IMR-90 (cell line): Measurements from ENCODE around the gene ALOX5AP. TPM values are rescaled to one million over a fixed set of nuclear protein-coding genes. Genes with fewer than 3 reads are reported as not detected.

Source experiments
- ATAC-seq: fragments of 200-7000 bp; cut with Tn5 transposase; 2 replicates; pipeline ENCODE4 v1.9.1; 2020; ENCODE audit warnings: low read depth, mild to moderate bottlenecking, moderate library complexity
- BruUV-seq: library from RNA; stranded (reverse); fragments of 400-500 nt; replicated peaks from 2 replicates; lab custom pipeline; 2021; lab: Mats Ljungman, UMichigan
- CTCF ChIA-PET: fragments of 300-600 bp; formaldehyde crosslinking; extraction: SDS; loops from one replicate; lab custom pipeline; 2021; ENCODE audit warnings: antibody characterized with exemption; lab: Yijun Ruan, JAX
- POLR2A ChIA-PET: fragments of 300-600 bp; sonication (Branson Sonifier 250); formaldehyde crosslinking; loops from one replicate; lab custom pipeline; 2022; ENCODE audit warnings: antibody characterized with exemption; ENCODE audit not compliant: unreplicated experiment; lab: Charles Lee
- DNase-seq: peaks from one replicate; pipeline ENCODE4 v3.0.0; 2013
- H2AFZ ChIP-seq: replicated peaks from 2 replicates; pipeline ENCODE3; 2013; ENCODE audit warnings: low read length, mild to moderate bottlenecking; ENCODE audit not compliant: poor library complexity
- H2AK5ac ChIP-seq: 2 replicates; pipeline ENCODE4 v1.6.1; 2013; ENCODE audit warnings: low read depth, low read length, inconsistent platforms
- H2AK9ac ChIP-seq: replicated peaks from 2 replicates; pipeline ENCODE3; 2013; ENCODE audit warnings: mild to moderate bottlenecking, low read depth, low read length, moderate library complexity; ENCODE audit not compliant: poor library complexity
- H2BK120ac ChIP-seq: 2 replicates; pipeline ENCODE4 v1.6.1; 2013; ENCODE audit warnings: low read depth, low read length, inconsistent platforms
- H2BK15ac ChIP-seq: 3 replicates; pipeline ENCODE4 v1.6.1; 2013; ENCODE audit warnings: low read depth, low read length, inconsistent platforms
- H2BK20ac ChIP-seq: 2 replicates; pipeline ENCODE4 v1.6.1; 2013; ENCODE audit warnings: low read depth, mild to moderate bottlenecking, inconsistent platforms, low read length, moderate library complexity
- H2BK5ac ChIP-seq: 2 replicates; pipeline ENCODE4 v1.6.1; 2013; ENCODE audit warnings: mild to moderate bottlenecking, low read depth, low read length, inconsistent platforms; ENCODE audit not compliant: poor library complexity, severe bottlenecking
- H3K14ac ChIP-seq: replicated peaks from 2 replicates; pipeline ENCODE4 v1.6.1; 2013; ENCODE audit warnings: low read depth, low read length, inconsistent platforms
- H3K18ac ChIP-seq: 2 replicates; pipeline ENCODE4 v1.6.1; 2013; ENCODE audit warnings: low read depth, low read length, control low read depth
- H3K23ac ChIP-seq: 2 replicates; pipeline ENCODE4 v1.6.1; 2013; ENCODE audit warnings: low read depth, low read length, inconsistent platforms
- H3K27ac ChIP-seq: 2 replicates; pipeline ENCODE4 v1.5.1; 2013; ENCODE audit warnings: mild to moderate bottlenecking, control low read depth, low read length; ENCODE audit not compliant: insufficient read depth
- H3K27me3 ChIP-seq: 2 replicates; pipeline ENCODE4 v1.6.1; 2013; ENCODE audit warnings: low read length; ENCODE audit not compliant: control insufficient read depth, insufficient read depth
- H3K36me3 ChIP-seq: 2 replicates; pipeline ENCODE4 v1.6.1; 2013; ENCODE audit warnings: low read length, mixed read lengths; ENCODE audit not compliant: control insufficient read depth, insufficient read depth
- H3K4ac ChIP-seq: 2 replicates; pipeline ENCODE4 v1.6.1; 2013; ENCODE audit warnings: low read depth, low read length, inconsistent platforms
- H3K4me1 ChIP-seq: 2 replicates; pipeline ENCODE4 v1.6.1; 2013; ENCODE audit warnings: low read length, mixed read lengths; ENCODE audit not compliant: control insufficient read depth, insufficient read depth
- H3K4me2 ChIP-seq: 2 replicates; pipeline ENCODE4 v1.6.1; 2013; ENCODE audit warnings: low read depth, mild to moderate bottlenecking, control low read depth, low read length, moderate library complexity
- H3K4me3 ChIP-seq: 2 replicates; pipeline ENCODE4 v1.5.1; 2013; ENCODE audit warnings: low read depth, mild to moderate bottlenecking, control low read depth, low read length, moderate library complexity; ENCODE audit not compliant: insufficient read depth
- H3K56ac ChIP-seq: 2 replicates; pipeline ENCODE4 v1.6.1; 2013; ENCODE audit warnings: low read length, inconsistent platforms; ENCODE audit not compliant: insufficient read depth; ENCODE audit errors: extremely low read depth
- H3K79me1 ChIP-seq, 2 experiments: 2 replicates each; pipeline ENCODE4 v1.6.1; 2013; ENCODE audit warnings: low read length in 2 of 2, inconsistent platforms in 1 of 2, low read depth in 1 of 2
- H3K9ac ChIP-seq: 2 replicates; pipeline ENCODE4 v1.6.1; 2013; ENCODE audit warnings: low read depth, low read length, control low read depth
- H3K9me1 ChIP-seq: 2 replicates; pipeline ENCODE4 v1.6.1; 2013; ENCODE audit warnings: low read length, inconsistent platforms; ENCODE audit not compliant: insufficient read depth
- H3K9me3 ChIP-seq: 2 replicates; pipeline ENCODE4 v1.6.1; 2013; ENCODE audit warnings: low read length; ENCODE audit not compliant: control insufficient read depth, insufficient read depth
- H4K20me1 ChIP-seq: 2 replicates; pipeline ENCODE4 v1.6.1; 2013; ENCODE audit warnings: low read length, inconsistent platforms; ENCODE audit not compliant: insufficient read depth
- H4K5ac ChIP-seq: 2 replicates; pipeline ENCODE4 v1.6.1; 2013; ENCODE audit warnings: mild to moderate bottlenecking, low read depth, low read length, control low read depth
- H4K8ac ChIP-seq, 2 experiments: 2 replicates each; pipeline ENCODE4 v1.6.1; 2013; ENCODE audit warnings: low read depth in 2 of 2, low read length in 2 of 2, control low read depth in 1 of 2, inconsistent platforms in 1 of 2
- H4K91ac ChIP-seq: 2 replicates; pipeline ENCODE4 v1.6.1; 2013; ENCODE audit warnings: low read depth, low read length, inconsistent platforms; ENCODE audit not compliant: insufficient read depth
- CHD1 ChIP-seq: IDR thresholded peaks from 2 replicates; pipeline ENCODE4 v1.6.1; 2012; ENCODE audit warnings: low read depth, low read length, improper control_type of control experiment
- CTCF ChIP-seq: conservative IDR thresholded peaks from 2 replicates; pipeline ENCODE4 v1.5.1; 2012; ENCODE audit warnings: mild to moderate bottlenecking, low read depth, low read length, improper control_type of control experiment
- ELK1 ChIP-seq: fragments of 150-350 bp; IDR thresholded peaks from 2 replicates; pipeline ENCODE4 v1.6.1; 2016; ENCODE audit warnings: low read depth, mild to moderate bottlenecking, low read length, moderate library complexity, borderline replicate concordance
- MAZ ChIP-seq: IDR thresholded peaks from 2 replicates; pipeline ENCODE4 v1.6.1; 2012; ENCODE audit warnings: low read depth, mild to moderate bottlenecking, low read length, improper control_type of control experiment, moderate library complexity, borderline replicate concordance
- RAD21 ChIP-seq: IDR thresholded peaks from 2 replicates; pipeline ENCODE4 v1.6.1; 2012; ENCODE audit warnings: low read length, improper control_type of control experiment
- SMC3 ChIP-seq: fragments of 150-350 bp; IDR thresholded peaks from 2 replicates; pipeline ENCODE4 v1.6.1; 2016; ENCODE audit warnings: low read depth, mild to moderate bottlenecking, antibody characterized with exemption, low read length, moderate library complexity
- WGBS, 2 experiments: methylation state at CpG; one replicate each; pipeline versions ENCODE4 v1.1.5 to v1.1.7; 2013; ENCODE audit warnings: missing lambda C conversion rate in 2 of 2; ENCODE audit not compliant: insufficient read length in 1 of 2; ENCODE audit errors: extremely low coverage in 2 of 2; 5-methylcytosine and 5-hydroxymethylcytosine counted together
- dilution Hi-C: fragments of 300-500 bp; cut with HindIII; formaldehyde crosslinking; loops from one replicate; pipeline ENCODE4 v1.14.3; 2018; ENCODE audit warnings: low sequenced_read_pairs; ENCODE audit not compliant: unreplicated experiment
- in situ Hi-C: fragments of 300-500 bp; cut with MboI; formaldehyde crosslinking; loops from 3 replicates; pipeline ENCODE4 v1.14.3; 2019; ENCODE audit warnings: low sequenced_read_pairs, inconsistent platforms, mixed read lengths
- intact Hi-C: fragments of 100-400 bp; cut with micrococcal nuclease; formaldehyde crosslinking; loops from 2 replicates; pipeline ENCODE4 v1.10.0; 2022
- polyA plus RNA-seq, 3 experiments: library from polyadenylated mRNA; depleted of rRNA; stranded (reverse); fragments of >200 nt; gene quantifications; 2 replicates each; pipeline ENCODE4 v1.2.3, GENCODE V29; 2012; ENCODE audit warnings: low replicate concordance in 1 of 3
- total RNA-seq: library from RNA; depleted of rRNA; stranded (reverse); fragments of >200 nt; gene quantifications from 2 replicates; pipeline ENCODE4 v1.2.3, GENCODE V29; 2012
- TF ChIP-seq, protein P1 (sequence below): fragments of 150-350 bp; IDR thresholded peaks from 2 replicates; pipeline ENCODE4 v1.6.1; 2017; ENCODE audit warnings: mild to moderate bottlenecking, antibody characterized with exemption, low read length, low read depth

Gene ALOX5AP
- total and polyA plus RNA-seq, 2 of the 4 experiments (the other 2 are of a cell fraction), result 0.62 TPM; not detected in 1

GRCh38 chr13:30802953-30803478, 67.7 kb downstream of the ALOX5AP start:
- CTCF ChIA-PET, result interaction anchor here (1.0 kb wide), 1 partner anchor 62 kb away, joined by 3 read pairs; no protein-coding TSS in a partner anchor
- TF ChIP-seq SMC3 (peak; percentile 93), MAZ (peak; percentile 40; the same call in 1 of the 2 replicates), CHD1 (no peak; the same call in 1 of the 2 replicates), ELK1 (no peak), RAD21 (peak; percentile 98), CTCF (peak; percentile 89)
- TF ChIP-seq, protein P1, sequence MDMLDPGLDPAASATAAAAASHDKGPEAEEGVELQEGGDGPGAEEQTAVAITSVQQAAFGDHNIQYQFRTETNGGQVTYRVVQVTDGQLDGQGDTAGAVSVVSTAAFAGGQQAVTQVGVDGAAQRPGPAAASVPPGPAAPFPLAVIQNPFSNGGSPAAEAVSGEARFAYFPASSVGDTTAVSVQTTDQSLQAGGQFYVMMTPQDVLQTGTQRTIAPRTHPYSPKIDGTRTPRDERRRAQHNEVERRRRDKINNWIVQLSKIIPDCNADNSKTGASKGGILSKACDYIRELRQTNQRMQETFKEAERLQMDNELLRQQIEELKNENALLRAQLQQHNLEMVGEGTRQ, result no peak
- no peak overlapping the region for H3K23ac ChIP-seq
- POLR2A ChIA-PET, result no interaction called here
- peak overlapping the region; percentile 73 for H4K91ac ChIP-seq
- DNase-seq, result peak; percentile 70
- peak overlapping the region; percentile 78; the same call in 2 of the 3 replicates for H2BK15ac ChIP-seq
- peak overlapping the region; percentile 59 to 92 for H4K8ac ChIP-seq
- no peaks in the 10 kb centered on the region for H3K36me3 ChIP-seq
- H2BK5ac ChIP-seq, result peak overlapping the region; percentile 18
- no TSS peak for BruUV-seq
- no peak overlapping the region for H3K56ac ChIP-seq
- H2BK20ac ChIP-seq, result peak overlapping the region; percentile 93
- peak overlapping the region; percentile 76; the same call in 1 of the 2 replicates for H3K14ac ChIP-seq
- H2AK5ac ChIP-seq, result peak overlapping the region; percentile 83
- no peaks in the 10 kb centered on the region for H3K27me3 ChIP-seq
- peak overlapping the region; percentile 22 for H3K4me2 ChIP-seq
- peak overlapping the region; percentile 10 for H3K27ac ChIP-seq
- peak overlapping the region; percentile 8; the same call in 1 of the 2 replicates for H3K9ac ChIP-seq
- WGBS, 2 experiments, result 48% methylated on average over 3 of the region's 32 CpGs; no CpG with 5 or more reads in 1 of the 2 experiments
- peak overlapping the region; percentile 26; the same call in 1 of the 2 replicates for H3K18ac ChIP-seq
- in situ Hi-C loops (loop anchor here (10.0 to 25.0 kb wide), 3 partner anchors 212 to 668 kb away; partner anchors contain the start of gene HMGB1), intact Hi-C loops (loop anchor here (1.0 to 10.0 kb wide), 7 partner anchors 124 to 671 kb away; partner anchors contain the start of gene USPL1), dilution Hi-C loops (no loop called here)
- H3K4me3 ChIP-seq, result no peak overlapping the region
- peak overlapping the region; percentile 52 for H4K5ac ChIP-seq
- peak overlapping the region; percentile 89 for H2AFZ ChIP-seq
- peaks cover 2% of the 10 kb centered on the region; the same call in 1 of the 2 replicates for H3K9me1 ChIP-seq
- H2BK120ac ChIP-seq, result peak overlapping the region; percentile 92
- peak; percentile 88 for ATAC-seq
- H3K79me1 ChIP-seq, result no peaks in the 10 kb centered on the region
- H3K4ac ChIP-seq, result peak overlapping the region; percentile 84
- H3K9me3 ChIP-seq, result no peaks in the 10 kb centered on the region
- peaks cover 24% of the 10 kb centered on the region for H3K4me1 ChIP-seq
- H4K20me1 ChIP-seq, result no peaks in the 10 kb centered on the region
- peak overlapping the region; percentile 71 for H2AK9ac ChIP-seq
